Neuronal stem cell (in vitro differentiated cells): ENCODE data around the gene TTF2.

Source experiments
- DNase-seq: peaks from one replicate; pipeline ENCODE4 v3.0.0-alpha.2; 2013; ENCODE audit warnings: low spot score
- H2AFZ ChIP-seq: one replicate; pipeline ENCODE4 v1.6.1; 2013; ENCODE audit warnings: mild to moderate bottlenecking, low read length, inconsistent platforms
- H2AK5ac ChIP-seq: 2 replicates; pipeline ENCODE4 v1.6.1; 2013; ENCODE audit warnings: low read depth, mild to moderate bottlenecking, inconsistent platforms, low read length, moderate library complexity, mixed read lengths
- H2BK120ac ChIP-seq: 2 replicates; pipeline ENCODE4 v1.6.1; 2013; ENCODE audit warnings: low read depth, mild to moderate bottlenecking, inconsistent platforms, low read length, moderate library complexity, mixed read lengths
- H2BK12ac ChIP-seq: one replicate; pipeline ENCODE4 v1.6.1; 2013; ENCODE audit warnings: low read length, inconsistent platforms
- H2BK15ac ChIP-seq: 2 replicates; pipeline ENCODE4 v1.6.1; 2013; ENCODE audit warnings: mild to moderate bottlenecking, low read length, inconsistent platforms, mixed read lengths
- H2BK5ac ChIP-seq: one replicate; pipeline ENCODE4 v1.6.1; 2013; ENCODE audit warnings: inconsistent platforms, mild to moderate bottlenecking, low read length, moderate library complexity
- H3K14ac ChIP-seq: one replicate; pipeline ENCODE4 v1.6.1; 2013; ENCODE audit warnings: low read length, inconsistent platforms
- H3K18ac ChIP-seq: 2 replicates; pipeline ENCODE4 v1.6.1; 2013; ENCODE audit warnings: low read length, inconsistent platforms
- H3K23ac ChIP-seq: 2 replicates; pipeline ENCODE4 v1.6.1; 2013; ENCODE audit warnings: low read depth, mild to moderate bottlenecking, mixed read lengths, low read length, inconsistent platforms; ENCODE audit not compliant: poor library complexity
- H3K27ac ChIP-seq: replicated peaks from 3 replicates; pipeline ENCODE4 v1.5.1; 2013; ENCODE audit warnings: low read length, inconsistent platforms
- H3K27me3 ChIP-seq, 3 experiments: 2 replicates each; pipeline ENCODE4 v1.6.1; 2013; ENCODE audit warnings: low read length in 3 of 3, mild to moderate bottlenecking in 2 of 3, inconsistent platforms in 1 of 3, low read depth in 1 of 3, mixed read lengths in 1 of 3, moderate library complexity in 1 of 3; ENCODE audit not compliant: control insufficient read depth in 3 of 3, insufficient read depth in 3 of 3
- H3K36me3 ChIP-seq, 2 donors: replicated peaks in 1 of 2; 2 replicates each; pipeline ENCODE4 v1.6.1; 2013; ENCODE audit warnings: low read length in 2 of 2; ENCODE audit not compliant: control insufficient read depth in 2 of 2, insufficient read depth in 2 of 2
- H3K4ac ChIP-seq: 2 replicates; pipeline ENCODE4 v1.6.1; 2013; ENCODE audit warnings: inconsistent platforms, mild to moderate bottlenecking, low read length, moderate library complexity
- H3K4me1 ChIP-seq, 2 donors: 1 replicate in 1 of 2; 2 replicates in 1 of 2; pipeline ENCODE4 v1.6.1; 2013; ENCODE audit warnings: low read length in 2 of 2, low read depth in 1 of 2; ENCODE audit not compliant: control insufficient read depth in 2 of 2, insufficient read depth in 1 of 2
- H3K4me2 ChIP-seq: one replicate; pipeline ENCODE4 v1.6.1; 2013; ENCODE audit warnings: mild to moderate bottlenecking, low read length, inconsistent platforms; ENCODE audit not compliant: insufficient read depth, poor library complexity, severe bottlenecking
- H3K4me3 ChIP-seq, 2 donors: 2 replicates each; pipeline ENCODE4 v1.5.1; 2013; ENCODE audit warnings: low read length in 2 of 2, mild to moderate bottlenecking in 2 of 2, inconsistent platforms in 1 of 2, moderate library complexity in 1 of 2
- H3K79me1 ChIP-seq: one replicate; pipeline ENCODE4 v1.6.1; 2013; ENCODE audit warnings: low read depth, mild to moderate bottlenecking, inconsistent platforms, low read length, moderate library complexity
- H3K9ac ChIP-seq: one replicate; pipeline ENCODE4 v1.6.1; 2013; ENCODE audit warnings: mild to moderate bottlenecking, low read depth, low read length, inconsistent platforms; ENCODE audit not compliant: poor library complexity
- H3K9me3 ChIP-seq, 2 donors: replicated peaks in 1 of 2; 2 replicates each; pipeline versions ENCODE3 to v1.6.1; 2013; ENCODE audit warnings: low read length in 2 of 2, mild to moderate bottlenecking in 2 of 2, inconsistent platforms in 1 of 2, low read depth in 1 of 2, mixed read lengths in 1 of 2, moderate library complexity in 1 of 2; ENCODE audit not compliant: control insufficient read depth in 2 of 2, insufficient read depth in 1 of 2
- H4K8ac ChIP-seq: one replicate; pipeline ENCODE4 v1.6.1; 2013; ENCODE audit warnings: low read depth, mild to moderate bottlenecking, inconsistent platforms, low read length, moderate library complexity
- H4K91ac ChIP-seq: one replicate; pipeline ENCODE4 v1.6.1; 2013; ENCODE audit warnings: low read length, low read depth, mild to moderate bottlenecking, inconsistent platforms; ENCODE audit not compliant: poor library complexity
- WGBS, 2 donors: extraction: QIAGEN DNeasy Blood & Tissue Kit; methylation state at CpG; one replicate each; pipeline ENCODE4 v1.1.7; 2013; ENCODE audit warnings: missing lambda C conversion rate in 2 of 2, mixed read lengths in 1 of 2; ENCODE audit not compliant: insufficient read length in 2 of 2, insufficient replicate concordance in 1 of 2; ENCODE audit errors: extremely low coverage in 2 of 2; 5-methylcytosine and 5-hydroxymethylcytosine counted together

The TTF2 gene

GRCh38 chr1:117112047-117112717, 52.1 kb downstream of the TTF2 start:
- H3K14ac ChIP-seq: no peak overlapping the region
- H3K4me2 ChIP-seq: no peak overlapping the region
- no peak overlapping the region for H3K4me3 ChIP-seq
- no peak overlapping the region for H3K27ac ChIP-seq
- H4K91ac ChIP-seq: no peak overlapping the region
- H2BK15ac ChIP-seq: no peak overlapping the region
- H2BK5ac ChIP-seq: no peak overlapping the region
- no peak overlapping the region for H3K4ac ChIP-seq
- H4K8ac ChIP-seq: no peak overlapping the region
- H2AFZ ChIP-seq: no peak overlapping the region
- no peak overlapping the region for H2BK12ac ChIP-seq
- H3K9me3 ChIP-seq: no peaks in the 10 kb centered on the region
- H3K27me3 ChIP-seq: no peaks in the 10 kb centered on the region
- DNase-seq: no peak
- no peak overlapping the region for H3K23ac ChIP-seq
- H2AK5ac ChIP-seq: no peak overlapping the region
- H3K36me3 ChIP-seq: peaks cover 28 to 93% of the 10 kb centered on the region in 2 donors
- no peak overlapping the region for H3K9ac ChIP-seq
- H3K18ac ChIP-seq: no peak overlapping the region
- no peak overlapping the region for H2BK120ac ChIP-seq
- H3K4me1 ChIP-seq: peaks cover 0 to 7% of the 10 kb centered on the region in 2 donors
- no peaks in the 10 kb centered on the region for H3K79me1 ChIP-seq
- WGBS, 2 donors: no CpG with 5 or more reads among the region's 7 CpGs

- H3K27ac ChIP-seq: no peak overlapping the region
- no peak overlapping the region for H4K8ac ChIP-seq
- no peak overlapping the region for H2BK12ac ChIP-seq
- no peak overlapping the region for H3K23ac ChIP-seq
- H2BK5ac ChIP-seq: no peak overlapping the region
- peaks cover 32 to 93% of the 10 kb centered on the region in 2 donors for H3K36me3 ChIP-seq
- H3K4me3 ChIP-seq: peak overlapping the region in 1 of 2 donors; percentile 12
- no peak overlapping the region for H3K14ac ChIP-seq
- no peaks in the 10 kb centered on the region for H3K27me3 ChIP-seq
- H3K4ac ChIP-seq: no peak overlapping the region
- H2BK120ac ChIP-seq: no peak overlapping the region
- no peaks in the 10 kb centered on the region for H3K79me1 ChIP-seq
- H3K9me3 ChIP-seq: no peaks in the 10 kb centered on the region
- H3K18ac ChIP-seq: no peak overlapping the region
- WGBS, 2 donors: no CpG with 5 or more reads among the region's 11 CpGs
- H2AFZ ChIP-seq: no peak overlapping the region
- no peak overlapping the region for H3K4me2 ChIP-seq
- DNase-seq: no peak
- peaks cover 2 to 7% of the 10 kb centered on the region in 2 donors for H3K4me1 ChIP-seq
- no peak overlapping the region for H2BK15ac ChIP-seq
- H2AK5ac ChIP-seq: no peak overlapping the region
- H4K91ac ChIP-seq: no peak overlapping the region
- no peak overlapping the region for H3K9ac ChIP-seq
Observed at GRCh38 chr1:117113199-117113598, 53.1 kb downstream of the TTF2 start.

GRCh38 chr1:117114877-117115276, 54.8 kb downstream of the TTF2 start:
- H3K18ac ChIP-seq: no peak overlapping the region
- H3K4ac ChIP-seq: no peak overlapping the region
- no peaks in the 10 kb centered on the region for H3K79me1 ChIP-seq
- no peak overlapping the region for H2BK15ac ChIP-seq
- H3K14ac ChIP-seq: no peak overlapping the region
- H2AK5ac ChIP-seq: no peak overlapping the region
- H3K27me3 ChIP-seq: no peaks in the 10 kb centered on the region
- H4K91ac ChIP-seq: no peak overlapping the region
- no peak overlapping the region for H4K8ac ChIP-seq
- no peak for DNase-seq
- H3K9ac ChIP-seq: no peak overlapping the region
- no peak overlapping the region for H3K4me3 ChIP-seq
- H3K23ac ChIP-seq: no peak overlapping the region
- H2AFZ ChIP-seq: no peak overlapping the region
- no peak overlapping the region for H2BK12ac ChIP-seq
- no peak overlapping the region for H2BK5ac ChIP-seq
- H3K9me3 ChIP-seq: no peaks in the 10 kb centered on the region
- no peak overlapping the region for H3K27ac ChIP-seq
- peaks cover 3 to 7% of the 10 kb centered on the region in 2 donors for H3K4me1 ChIP-seq
- WGBS, 2 donors: no CpG with 5 or more reads among the region's 2 CpGs
- H2BK120ac ChIP-seq: no peak overlapping the region
- H3K36me3 ChIP-seq: peaks cover 30 to 88% of the 10 kb centered on the region in 2 donors
- H3K4me2 ChIP-seq: no peak overlapping the region

- Histone ChIP-seq H2AFZ (no peak overlapping the region), H2BK120ac (no peak overlapping the region), H3K27me3 (no peaks in the 10 kb centered on the region), H2BK5ac (no peak overlapping the region), H2BK15ac (no peak overlapping the region), H3K4me2 (no peak overlapping the region), H2AK5ac (no peak overlapping the region), H3K4me1 (peaks cover 8 to 13% of the 10 kb centered on the region in 2 donors), H3K36me3 (peaks cover 28 to 74% of the 10 kb centered on the region in 2 donors), H3K9me3 (no peaks in the 10 kb centered on the region), H2BK12ac (no peak overlapping the region), H3K79me1 (no peaks in the 10 kb centered on the region), H3K9ac (no peak overlapping the region), H3K4ac (no peak overlapping the region), H4K91ac (no peak overlapping the region), H3K14ac (no peak overlapping the region), H3K23ac (no peak overlapping the region), H3K4me3 (no peak overlapping the region), H4K8ac (no peak overlapping the region), H3K27ac (no peak overlapping the region), H3K18ac (no peak overlapping the region)
- DNase-seq: no peak
- no CpG with 5 or more reads among the region's 13 CpGs for WGBS, 2 donors
Observed at GRCh38 chr1:117116090-117116783, 56.1 kb downstream of the TTF2 start.
